OCI-LY3 (cell line): ENCODE measurements around the gene ENO3.

Experiments used
- H2AFZ ChIP-seq: fragments of 200-600, 300-600 bp; shearing (Covaris generic); 2 replicates; pipeline ENCODE4 v1.6.0; 2014; ENCODE audit warnings: antibody characterized with exemption, low read depth, low read length
- H3K27ac ChIP-seq: fragments of 200-600, 300-600 bp; sonication (generic); 2 replicates; pipeline ENCODE4 v1.5.1; 2014; ENCODE audit warnings: mild to moderate bottlenecking, low read length, moderate library complexity, mixed read lengths
- H3K27me3 ChIP-seq: fragments of 200-600, 300-600 bp; sonication (generic); 2 replicates; pipeline ENCODE4 v1.6.1; 2014; ENCODE audit warnings: low read depth, low read length, mixed read lengths
- H3K36me3 ChIP-seq: fragments of 200-600, 300-600 bp; sonication (generic); replicated peaks from 2 replicates; pipeline ENCODE3; 2014; ENCODE audit warnings: low read depth, low read length, mixed read lengths
- H3K4me1 ChIP-seq: fragments of 300-600, 200-600 bp; sonication (generic); 2 replicates; pipeline ENCODE4 v1.6.1; 2014; ENCODE audit warnings: low read length, mixed read lengths
- H3K4me2 ChIP-seq: fragments of 200-600, 300-600 bp; sonication (generic); 2 replicates; pipeline ENCODE4 v1.6.1; 2014; ENCODE audit warnings: low read length, mixed read lengths
- H3K4me3 ChIP-seq: fragments of 300-600, 200-600 bp; sonication (generic); 2 replicates; pipeline ENCODE4 v1.5.1; 2014; ENCODE audit warnings: antibody characterized with exemption, mild to moderate bottlenecking, low read length, moderate library complexity
- H3K79me2 ChIP-seq: fragments of 300-600, 200-600 bp; shearing (Covaris generic); 2 replicates; pipeline ENCODE4 v1.6.1; 2014; ENCODE audit warnings: mild to moderate bottlenecking, low read length, mixed read lengths
- H3K9ac ChIP-seq: fragments of 300-600, 200-600 bp; shearing (Covaris generic); 2 replicates; pipeline ENCODE4 v1.6.0; 2014; ENCODE audit warnings: mild to moderate bottlenecking, low read length, moderate library complexity
- H3K9me3 ChIP-seq: fragments of 200-600, 300-600 bp; shearing (Covaris generic); 2 replicates; pipeline ENCODE4 v1.6.1; 2014; ENCODE audit warnings: low read length, mixed read lengths; ENCODE audit not compliant: insufficient read depth
- H4K20me1 ChIP-seq: fragments of 200-600, 300-600 bp; sonication (generic); 2 replicates; pipeline ENCODE4 v1.6.1; 2016; ENCODE audit warnings: low read length, mixed read lengths; ENCODE audit not compliant: insufficient read depth
- EZH2phosphoT487 ChIP-seq: fragments of 200-600 bp; shearing (Covaris generic); IDR thresholded peaks from 2 replicates; pipeline ENCODE4 v1.6.1; 2018; ENCODE audit warnings: antibody characterized with exemption, mixed run types, low read depth
- TF ChIP-seq, protein P1 (sequence below): fragments of 200-600, 300-600 bp; sonication (generic); IDR thresholded peaks from 2 replicates; pipeline ENCODE4 v1.5.1; 2014; ENCODE audit warnings: antibody characterized with exemption, low read length, low read depth

Gene ENO3

GRCh38 chr17:4934173-4934979, 16.5 kb upstream of the ENO3 start:
- Histone ChIP-seq H4K20me1 (no peaks in the 10 kb centered on the region), H3K79me2 (peaks cover 15% of the 10 kb centered on the region), H3K27ac (no peak overlapping the region), H3K4me1 (peaks cover 7% of the 10 kb centered on the region), H2AFZ (no peak overlapping the region), H3K27me3 (no peaks in the 10 kb centered on the region), H3K36me3 (peaks cover 13% of the 10 kb centered on the region), H3K4me2 (no peak overlapping the region), H3K9ac (no peak overlapping the region), H3K9me3 (no peaks in the 10 kb centered on the region), H3K4me3 (no peak overlapping the region)
- no peak for TF ChIP-seq EZH2phosphoT487
- TF ChIP-seq, protein P1, sequence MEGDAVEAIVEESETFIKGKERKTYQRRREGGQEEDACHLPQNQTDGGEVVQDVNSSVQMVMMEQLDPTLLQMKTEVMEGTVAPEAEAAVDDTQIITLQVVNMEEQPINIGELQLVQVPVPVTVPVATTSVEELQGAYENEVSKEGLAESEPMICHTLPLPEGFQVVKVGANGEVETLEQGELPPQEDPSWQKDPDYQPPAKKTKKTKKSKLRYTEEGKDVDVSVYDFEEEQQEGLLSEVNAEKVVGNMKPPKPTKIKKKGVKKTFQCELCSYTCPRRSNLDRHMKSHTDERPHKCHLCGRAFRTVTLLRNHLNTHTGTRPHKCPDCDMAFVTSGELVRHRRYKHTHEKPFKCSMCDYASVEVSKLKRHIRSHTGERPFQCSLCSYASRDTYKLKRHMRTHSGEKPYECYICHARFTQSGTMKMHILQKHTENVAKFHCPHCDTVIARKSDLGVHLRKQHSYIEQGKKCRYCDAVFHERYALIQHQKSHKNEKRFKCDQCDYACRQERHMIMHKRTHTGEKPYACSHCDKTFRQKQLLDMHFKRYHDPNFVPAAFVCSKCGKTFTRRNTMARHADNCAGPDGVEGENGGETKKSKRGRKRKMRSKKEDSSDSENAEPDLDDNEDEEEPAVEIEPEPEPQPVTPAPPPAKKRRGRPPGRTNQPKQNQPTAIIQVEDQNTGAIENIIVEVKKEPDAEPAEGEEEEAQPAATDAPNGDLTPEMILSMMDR: no peak

- no peak overlapping the region for H3K9ac ChIP-seq
Measured at GRCh38 chr17:4935650-4936049, 15.3 kb upstream of the ENO3 start.

DNA sequence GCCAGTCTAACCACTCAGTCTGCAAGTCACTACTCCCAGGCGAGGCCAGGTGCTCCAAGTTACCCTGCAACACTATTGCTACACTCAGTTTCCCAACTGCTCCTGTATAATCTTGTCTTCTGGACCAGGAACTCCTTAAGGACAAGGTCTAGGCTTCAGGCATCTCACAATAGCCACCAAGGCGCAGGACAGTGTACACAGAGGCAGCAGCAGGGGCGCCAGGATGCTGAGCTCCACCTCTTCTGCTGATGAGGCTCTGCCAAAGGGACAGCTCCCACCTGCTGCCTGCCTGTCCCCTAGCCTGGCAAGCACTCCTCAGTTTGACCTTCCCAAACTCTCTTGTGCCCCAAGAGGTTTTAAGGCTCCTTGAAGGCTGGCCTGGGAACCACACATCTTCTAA, 14.5 kb upstream of the ENO3 start:
- Histone ChIP-seq H3K27me3 (no peaks in the 10 kb centered on the region), H3K79me2 (peaks cover 28% of the 10 kb centered on the region), H3K9ac (no peak overlapping the region), H3K36me3 (peaks cover 16% of the 10 kb centered on the region), H3K4me2 (no peak overlapping the region), H3K4me1 (peaks cover 11% of the 10 kb centered on the region), H3K4me3 (no peak overlapping the region), H3K9me3 (no peaks in the 10 kb centered on the region), H4K20me1 (no peaks in the 10 kb centered on the region), H3K27ac (no peak overlapping the region), H2AFZ (no peak overlapping the region)
- TF ChIP-seq, protein P1: no peak
- TF ChIP-seq EZH2phosphoT487: no peak

More at GRCh38 chr17:4935650-4936049, 15.3 kb upstream of the ENO3 start:
- Histone ChIP-seq H3K36me3 (peaks cover 13% of the 10 kb centered on the region), H3K27me3 (no peaks in the 10 kb centered on the region), H3K4me2 (no peak overlapping the region), H3K4me3 (no peak overlapping the region), H3K4me1 (peaks cover 7% of the 10 kb centered on the region), H4K20me1 (no peaks in the 10 kb centered on the region), H3K27ac (no peak overlapping the region), H3K9me3 (no peaks in the 10 kb centered on the region), H3K79me2 (peaks cover 20% of the 10 kb centered on the region), H2AFZ (no peak overlapping the region)
- TF ChIP-seq, protein P1: no peak
- TF ChIP-seq EZH2phosphoT487: no peak

- TF ChIP-seq EZH2phosphoT487: no peak
- TF ChIP-seq, protein P1: no peak
- no peak overlapping the region for H3K4me3 ChIP-seq
- H3K9ac ChIP-seq: no peak overlapping the region
- H2AFZ ChIP-seq: no peak overlapping the region
- H3K79me2 ChIP-seq: peaks cover 39% of the 10 kb centered on the region
- no peaks in the 10 kb centered on the region for H4K20me1 ChIP-seq
- no peaks in the 10 kb centered on the region for H3K27me3 ChIP-seq
- H3K36me3 ChIP-seq: peaks cover 19% of the 10 kb centered on the region
- no peak overlapping the region for H3K27ac ChIP-seq
- H3K4me1 ChIP-seq: peaks cover 16% of the 10 kb centered on the region
- no peaks in the 10 kb centered on the region for H3K9me3 ChIP-seq
- H3K4me2 ChIP-seq: no peak overlapping the region
Measured at GRCh38 chr17:4937553-4937952, 13.4 kb upstream of the ENO3 start.
